K562 (cell line): ENCODE results near the gene MAMDC4. TPM values are rescaled to one million over a fixed set of nuclear protein-coding genes. Genes with fewer than 3 reads are reported as not detected.

Experiments used
- ATF1 ChIP-seq, 2 experiments: fragments of 450-650 bp in 1 of 2; IDR thresholded peaks; 2 replicates each; pipeline ENCODE4 v1.6.1; 2016; ENCODE audit warnings: missing compliant biosample characterization in 1 of 2, missing genetic modification characterization in 1 of 2
- BDP1 ChIP-seq: IDR thresholded peaks from 3 replicates; pipeline ENCODE4 v1.6.1; 2011; ENCODE audit not compliant: insufficient read length, insufficient read depth
- CREB1 ChIP-seq, 2 experiments: sonication (generic) in 1 of 2; formaldehyde crosslinking in 1 of 2; IDR thresholded peaks; 2 replicates each; pipeline versions ENCODE4 v1.6.1 to v1.8.0; 2012 to 2022; ENCODE audit warnings: inconsistent platforms in 1 of 2, mild to moderate bottlenecking in 1 of 2, missing genetic modification reagents in 1 of 2, moderate library complexity in 1 of 2
- CREM ChIP-seq: IDR thresholded peaks from 2 replicates; pipeline ENCODE4 v1.6.1; 2014; ENCODE audit warnings: antibody characterized with exemption, low read depth
- HDAC8 ChIP-seq: fragments of 450-650 bp; IDR thresholded peaks from 2 replicates; pipeline ENCODE4 v1.6.1; 2016; ENCODE audit warnings: mild to moderate bottlenecking, missing genetic modification characterization, moderate library complexity, missing compliant biosample characterization
- HMGXB4 ChIP-seq: sonication (generic); formaldehyde crosslinking; IDR thresholded peaks from 2 replicates; pipeline ENCODE4 v1.8.1; 2023; ENCODE audit warnings: mild to moderate bottlenecking, missing genetic modification reagents
- NRF1 ChIP-seq, 2 experiments: fragments of 450-650 bp; IDR thresholded peaks in 1 of 2; conservative IDR thresholded peaks in 1 of 2; 2 replicates each; pipeline ENCODE4 v1.6.1; 2014; ENCODE audit warnings: mild to moderate bottlenecking in 2 of 2
- PCBP1 ChIP-seq: fragments of 200-400 bp; formaldehyde crosslinking; IDR thresholded peaks from 2 replicates; pipeline ENCODE4 v1.6.1; 2018; ENCODE audit warnings: mild to moderate bottlenecking, low read depth, low read length; ENCODE audit not compliant: poor library complexity, severe bottlenecking
- POLR3G ChIP-seq: IDR thresholded peaks from 2 replicates; pipeline ENCODE4 v1.6.1; 2011; ENCODE audit not compliant: insufficient read length, insufficient replicate concordance; ENCODE audit errors: extremely low read depth
- SMARCB1 ChIP-seq: IDR thresholded peaks from 2 replicates; pipeline ENCODE4 v1.6.1; 2011; ENCODE audit warnings: improper control_type of control experiment, low read depth; ENCODE audit not compliant: insufficient read length
- ZBTB17 ChIP-seq: fragments of 450-650 bp; formaldehyde crosslinking; IDR thresholded peaks from 2 replicates; pipeline ENCODE4 v1.4.0; 2020; ENCODE audit warnings: mild to moderate bottlenecking
- ZEB2 ChIP-seq: fragments of 450-650 bp; IDR thresholded peaks from 2 replicates; pipeline ENCODE4 v1.6.1; 2016
- ZNF134 ChIP-seq: fragments of 250-450 bp; sonication (Bioruptor Pico); conservative IDR thresholded peaks from 2 replicates; pipeline ENCODE4 v1.4.0; 2020
- polyA plus RNA-seq, 8 experiments: library from polyadenylated mRNA; depleted of rRNA in 4 of 8; stranded (reverse) in 5 of 8; unstranded in 3 of 8; fragments of >200 nt; fragmentation: Nextera tagmentation in 2 of 8; fragmentation: Illumina TruSeq in 1 of 8; extraction: Ambion mirVana in 2 of 8; extraction: Trizol in 1 of 8; gene quantifications; 2 replicates each; pipeline versions ENCODE4 v1.2.1 to v1.2.3, GENCODE V29; 2011 to 2014; ENCODE audit warnings: inconsistent platforms in 1 of 8, missing spikeins in 1 of 8
- total RNA-seq, 7 experiments: library from RNA; depleted of rRNA in 6 of 7; stranded (reverse); fragments of >200 nt in 6 of 7; fragmentation: Illumina TruSeq in 2 of 7; extraction: Trizol in 2 of 7; gene quantifications; 2 replicates each; pipeline versions ENCODE4 v1.2.1 to v1.2.3, GENCODE V29; 2011 to 2021; ENCODE audit warnings: low replicate concordance in 1 of 7
- TF ChIP-seq, protein P1 (sequence below): fragments of 250-450 bp; sonication (Bioruptor Pico); IDR thresholded peaks from 2 replicates; pipeline ENCODE4 v1.5.0; 2021; ENCODE audit warnings: mild to moderate bottlenecking, borderline replicate concordance
- TF ChIP-seq, protein P2 (sequence below): fragments of 250-450 bp; sonication (Bioruptor Pico); IDR thresholded peaks from 2 replicates; pipeline ENCODE4 v1.8.0; 2022; ENCODE audit warnings: moderate library complexity, mild to moderate bottlenecking, inconsistent platforms
- TF ChIP-seq, protein P3 (sequence below): sonication (generic); formaldehyde crosslinking; IDR thresholded peaks from 2 replicates; pipeline ENCODE4 v1.8.0; 2022; ENCODE audit warnings: mild to moderate bottlenecking, missing genetic modification reagents
- TF ChIP-seq, protein P4 (sequence below): conservative IDR thresholded peaks from 2 replicates; pipeline ENCODE4 v1.6.1; 2011; ENCODE audit warnings: low read depth, mild to moderate bottlenecking, low read length; ENCODE audit not compliant: control insufficient read depth

The MAMDC4 gene
- total and polyA plus RNA-seq, 9 of the 15 experiments (the other 6 are each of a cell fraction or from before 2014, with no cell fraction given): 0.03 to 10.8 (median 1.5) TPM

DNA sequence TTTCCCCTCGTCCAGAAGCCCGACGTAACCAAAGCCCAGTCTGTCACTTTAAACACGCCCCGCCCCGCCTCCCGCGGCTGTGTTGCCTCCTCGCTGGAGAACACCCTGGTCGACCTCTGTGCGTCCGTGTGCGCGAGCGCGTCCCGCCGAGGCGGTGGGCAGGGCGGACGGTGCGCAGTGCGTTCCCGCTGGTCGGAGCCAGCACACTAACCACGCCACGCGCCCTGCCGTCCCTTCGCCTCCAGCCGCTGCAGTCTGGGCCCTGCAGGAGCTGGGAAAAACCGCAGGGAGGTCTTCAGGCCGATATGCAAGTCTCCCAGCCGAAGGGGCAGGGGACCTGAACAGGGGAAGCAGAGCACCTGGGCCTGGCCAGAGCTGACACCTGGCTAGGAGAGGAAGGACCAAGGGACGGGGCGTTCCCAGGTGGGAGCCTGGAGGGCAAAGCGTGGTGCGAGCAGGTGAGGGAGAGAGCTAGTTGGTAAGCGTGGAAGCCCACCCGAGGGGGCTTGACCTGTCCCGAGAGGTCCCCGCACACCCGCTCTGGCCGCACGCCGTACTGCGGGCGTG, 4.2 kb upstream of the MAMDC4 start (continued):
- TF ChIP-seq ZEB2: no peak
- TF ChIP-seq ZNF134 (CRISPR knock-in tag): no peak
- TF ChIP-seq, protein P1, sequence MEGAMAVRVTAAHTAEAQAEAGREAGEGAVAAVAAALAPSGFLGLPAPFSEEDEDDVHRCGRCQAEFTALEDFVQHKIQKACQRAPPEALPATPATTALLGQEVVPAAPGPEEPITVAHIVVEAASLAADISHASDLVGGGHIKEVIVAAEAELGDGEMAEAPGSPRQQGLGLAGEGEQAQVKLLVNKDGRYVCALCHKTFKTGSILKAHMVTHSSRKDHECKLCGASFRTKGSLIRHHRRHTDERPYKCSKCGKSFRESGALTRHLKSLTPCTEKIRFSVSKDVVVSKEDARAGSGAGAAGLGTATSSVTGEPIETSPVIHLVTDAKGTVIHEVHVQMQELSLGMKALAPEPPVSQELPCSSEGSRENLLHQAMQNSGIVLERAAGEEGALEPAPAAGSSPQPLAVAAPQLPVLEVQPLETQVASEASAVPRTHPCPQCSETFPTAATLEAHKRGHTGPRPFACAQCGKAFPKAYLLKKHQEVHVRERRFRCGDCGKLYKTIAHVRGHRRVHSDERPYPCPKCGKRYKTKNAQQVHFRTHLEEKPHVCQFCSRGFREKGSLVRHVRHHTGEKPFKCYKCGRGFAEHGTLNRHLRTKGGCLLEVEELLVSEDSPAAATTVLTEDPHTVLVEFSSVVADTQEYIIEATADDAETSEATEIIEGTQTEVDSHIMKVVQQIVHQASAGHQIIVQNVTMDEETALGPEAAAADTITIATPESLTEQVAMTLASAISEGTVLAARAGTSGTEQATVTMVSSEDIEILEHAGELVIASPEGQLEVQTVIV (CRISPR knock-in tag): no peak
- peak; percentile 50; the same call in 1 of the 2 replicates for TF ChIP-seq ZBTB17 (CRISPR knock-in tag)
- TF ChIP-seq HMGXB4 (CRISPR knock-in tag): peak; percentile 76
- TF ChIP-seq ATF1 (CRISPR knock-in tag; IDR thresholded peaks at IDR 0.05): no peak
- peak; percentile 42 for TF ChIP-seq ATF1 (tag; IDR thresholded peaks at IDR 0.05)
- peak; percentile 37; the same call in 1 of the 2 replicates for TF ChIP-seq CREB1 (IDR thresholded peaks at IDR 0.05)
- TF ChIP-seq CREB1 (CRISPR knock-in tag; IDR thresholded peaks at IDR 0.05): peak; percentile 62
- no peak for TF ChIP-seq BDP1
- TF ChIP-seq NRF1 (conservative IDR thresholded peaks at IDR 0.05 in 1 of 2, IDR thresholded peaks at IDR 0.05 in 1 of 2): peak; percentile 87 to 90
- TF ChIP-seq, protein P2, sequence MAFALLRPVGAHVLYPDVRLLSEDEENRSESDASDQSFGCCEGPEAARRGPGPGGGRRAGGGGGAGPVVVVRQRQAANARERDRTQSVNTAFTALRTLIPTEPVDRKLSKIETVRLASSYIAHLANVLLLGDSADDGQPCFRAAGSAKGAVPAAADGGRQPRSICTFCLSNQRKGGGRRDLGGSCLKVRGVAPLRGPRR: no peak
- TF ChIP-seq POLR3G: no peak
- peak; percentile 73 for TF ChIP-seq CREM
- TF ChIP-seq HDAC8 (tag): 0 out of 2 replicates have a peak, but pooled peaks have one; percentile 41
- TF ChIP-seq, protein P3, sequence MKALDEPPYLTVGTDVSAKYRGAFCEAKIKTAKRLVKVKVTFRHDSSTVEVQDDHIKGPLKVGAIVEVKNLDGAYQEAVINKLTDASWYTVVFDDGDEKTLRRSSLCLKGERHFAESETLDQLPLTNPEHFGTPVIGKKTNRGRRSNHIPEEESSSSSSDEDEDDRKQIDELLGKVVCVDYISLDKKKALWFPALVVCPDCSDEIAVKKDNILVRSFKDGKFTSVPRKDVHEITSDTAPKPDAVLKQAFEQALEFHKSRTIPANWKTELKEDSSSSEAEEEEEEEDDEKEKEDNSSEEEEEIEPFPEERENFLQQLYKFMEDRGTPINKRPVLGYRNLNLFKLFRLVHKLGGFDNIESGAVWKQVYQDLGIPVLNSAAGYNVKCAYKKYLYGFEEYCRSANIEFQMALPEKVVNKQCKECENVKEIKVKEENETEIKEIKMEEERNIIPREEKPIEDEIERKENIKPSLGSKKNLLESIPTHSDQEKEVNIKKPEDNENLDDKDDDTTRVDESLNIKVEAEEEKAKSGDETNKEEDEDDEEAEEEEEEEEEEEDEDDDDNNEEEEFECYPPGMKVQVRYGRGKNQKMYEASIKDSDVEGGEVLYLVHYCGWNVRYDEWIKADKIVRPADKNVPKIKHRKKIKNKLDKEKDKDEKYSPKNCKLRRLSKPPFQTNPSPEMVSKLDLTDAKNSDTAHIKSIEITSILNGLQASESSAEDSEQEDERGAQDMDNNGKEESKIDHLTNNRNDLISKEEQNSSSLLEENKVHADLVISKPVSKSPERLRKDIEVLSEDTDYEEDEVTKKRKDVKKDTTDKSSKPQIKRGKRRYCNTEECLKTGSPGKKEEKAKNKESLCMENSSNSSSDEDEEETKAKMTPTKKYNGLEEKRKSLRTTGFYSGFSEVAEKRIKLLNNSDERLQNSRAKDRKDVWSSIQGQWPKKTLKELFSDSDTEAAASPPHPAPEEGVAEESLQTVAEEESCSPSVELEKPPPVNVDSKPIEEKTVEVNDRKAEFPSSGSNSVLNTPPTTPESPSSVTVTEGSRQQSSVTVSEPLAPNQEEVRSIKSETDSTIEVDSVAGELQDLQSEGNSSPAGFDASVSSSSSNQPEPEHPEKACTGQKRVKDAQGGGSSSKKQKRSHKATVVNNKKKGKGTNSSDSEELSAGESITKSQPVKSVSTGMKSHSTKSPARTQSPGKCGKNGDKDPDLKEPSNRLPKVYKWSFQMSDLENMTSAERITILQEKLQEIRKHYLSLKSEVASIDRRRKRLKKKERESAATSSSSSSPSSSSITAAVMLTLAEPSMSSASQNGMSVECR (CRISPR knock-in tag): peak; percentile 88
- TF ChIP-seq, protein P4, sequence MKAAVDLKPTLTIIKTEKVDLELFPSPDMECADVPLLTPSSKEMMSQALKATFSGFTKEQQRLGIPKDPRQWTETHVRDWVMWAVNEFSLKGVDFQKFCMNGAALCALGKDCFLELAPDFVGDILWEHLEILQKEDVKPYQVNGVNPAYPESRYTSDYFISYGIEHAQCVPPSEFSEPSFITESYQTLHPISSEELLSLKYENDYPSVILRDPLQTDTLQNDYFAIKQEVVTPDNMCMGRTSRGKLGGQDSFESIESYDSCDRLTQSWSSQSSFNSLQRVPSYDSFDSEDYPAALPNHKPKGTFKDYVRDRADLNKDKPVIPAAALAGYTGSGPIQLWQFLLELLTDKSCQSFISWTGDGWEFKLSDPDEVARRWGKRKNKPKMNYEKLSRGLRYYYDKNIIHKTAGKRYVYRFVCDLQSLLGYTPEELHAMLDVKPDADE: peak; percentile 9; the same call in 1 of the 2 replicates
- peak; percentile 83 for TF ChIP-seq PCBP1
- TF ChIP-seq SMARCB1: no peak
